Measurements from ENCODE around the gene EIF5A2.
"Not testable (repeated sequence)": the region's sequence is repeated elsewhere in the genome, so short reads cannot be mapped to it uniquely, and the experiment has no call there.

The EIF5A2 gene

GRCh38 chr3:170908235-170909116, at the start of gene EIF5A2:
Gene EIF5A2 (minus strand): TSS chr3:170908637. CDS start chr3:170907806, 831 bp downstream.
- DNase-seq, result peak; percentile 93

- no peak for DNase-seq
Measured at GRCh38 chr3:170956647-170957046, 48.2 kb upstream of the EIF5A2 start.

- DNase-seq, result no peak
Measured at GRCh38 chr3:170953736-170954135, 45.3 kb upstream of the EIF5A2 start.

- DNase-seq, result no peak
Measured at GRCh38 chr3:170953229-170953628, 44.8 kb upstream of the EIF5A2 start.

GRCh38 chr3:170949211-170949610, 40.8 kb upstream of the EIF5A2 start:
- DNase-seq, result no peak

- no peak for DNase-seq
Measured at GRCh38 chr3:170947018-170947769, 38.8 kb upstream of the EIF5A2 start.

- DNase-seq, result no peak
Measured at GRCh38 chr3:170942011-170942410, 33.6 kb upstream of the EIF5A2 start.

GRCh38 chr3:170941551-170941950, 33.1 kb upstream of the EIF5A2 start:
- DNase-seq, result no peak

- DNase-seq, result not testable (repeated sequence)
Measured at GRCh38 chr3:170933039-170933438, 24.6 kb upstream of the EIF5A2 start.

GRCh38 chr3:170923553-170923952, 15.1 kb upstream of the EIF5A2 start:
- not testable (repeated sequence) for DNase-seq

GRCh38 chr3:170918715-170919114, 10.3 kb upstream of the EIF5A2 start:
- no peak for DNase-seq

GRCh38 chr3:170914690-170915089, 6.3 kb upstream of the EIF5A2 start:
- DNase-seq, result no peak

GRCh38 chr3:170914212-170914611, 5.8 kb upstream of the EIF5A2 start:
- DNase-seq, result no peak

GRCh38 chr3:170911051-170911450, 2.6 kb upstream of the EIF5A2 start:
- DNase-seq, result no peak

GRCh38 chr3:170910542-170910941, 2.1 kb upstream of the EIF5A2 start:
- DNase-seq, result no peak

GRCh38 chr3:170909129-170909903, 879 bp upstream of the EIF5A2 start:
- no peak for DNase-seq

GRCh38 chr3:170907637-170908234, 701 bp downstream of the EIF5A2 start:
- no peak for DNase-seq

GRCh38 chr3:170905862-170906261, 2.6 kb downstream of the EIF5A2 start:
- DNase-seq, result no peak

GRCh38 chr3:170903123-170903522, 5.3 kb downstream of the EIF5A2 start:
- DNase-seq, result no peak

GRCh38 chr3:170899455-170899854, 9.0 kb downstream of the EIF5A2 start:
- no peak for DNase-seq

GRCh38 chr3:170897978-170898377, 10.5 kb downstream of the EIF5A2 start:
- DNase-seq, result no peak

- DNase-seq, result not testable (repeated sequence)
Measured at GRCh38 chr3:170897199-170897598, 11.2 kb downstream of the EIF5A2 start.

- no peak for DNase-seq
Measured at GRCh38 chr3:170896781-170897180, 11.7 kb downstream of the EIF5A2 start.

Measured in activated CD8-positive, alpha-beta memory T cell treated with anti-CD3 and anti-CD28 coated beads, Interleukin-2, amount 50 U/mL, for 48 hours (primary cell).